Gastroesophageal sphincter (tissue), 4 donors: ENCODE data around the gene FAM120A. TPM values are rescaled to one million over a fixed set of nuclear protein-coding genes. Genes with fewer than 3 reads are reported as not detected.
A peak's percentile ranks its signal among the peaks of the same experiment; 100 is the strongest.

Experiments used
- ATAC-seq: fragments of 150-250 bp; one replicate; pipeline ENCODE4 v1.9.1; 2016; ENCODE audit warnings: mild to moderate bottlenecking, moderate library complexity
- H3K27ac ChIP-seq, 4 donors: fragments of 200-600 bp; sonication (generic) in 3 of 4; 1 replicate in 3 of 4; 2 replicates in 1 of 4; pipeline ENCODE4 v1.5.1; 2016 to 2019
- H3K27me3 ChIP-seq: fragments of 200-600 bp; sonication (generic); one replicate; pipeline ENCODE4 v1.5.1; 2019
- H3K36me3 ChIP-seq, 2 donors: fragments of 200-600 bp; sonication (generic); one replicate each; pipeline ENCODE4 v1.5.1; 2019; ENCODE audit warnings: control low read depth in 1 of 2
- H3K4me1 ChIP-seq, 3 donors: fragments of 200-600 bp; sonication (generic); 1 replicate in 2 of 3; 2 replicates in 1 of 3; pipeline ENCODE4 v1.5.1; 2016 to 2019; ENCODE audit warnings: control low read depth in 2 of 3
- H3K4me3 ChIP-seq, 2 donors: fragments of 200-600 bp; sonication (generic); one replicate each; pipeline ENCODE4 v1.5.1; 2019; ENCODE audit warnings: mild to moderate bottlenecking in 1 of 2, moderate library complexity in 1 of 2
- H3K9me3 ChIP-seq, 3 donors: fragments of 200-600 bp; sonication (generic); one replicate each; pipeline ENCODE4 v1.5.1; 2017 to 2019; ENCODE audit warnings: control low read depth in 2 of 3
- EP300 ChIP-seq: sonication (generic); formaldehyde crosslinking; IDR thresholded peaks from one replicate; pipeline ENCODE4 v1.6.1; 2017; ENCODE audit warnings: antibody characterized with exemption, mild to moderate bottlenecking
- POLR2A ChIP-seq, 2 donors: fragments of 450-650 bp; IDR thresholded peaks; one replicate each; pipeline ENCODE4 v1.6.1; 2017; ENCODE audit warnings: antibody characterized with exemption in 2 of 2, mild to moderate bottlenecking in 2 of 2, moderate library complexity in 1 of 2
- POLR2AphosphoS5 ChIP-seq: sonication (generic); formaldehyde crosslinking; IDR thresholded peaks from one replicate; pipeline ENCODE4 v1.6.1; 2017; ENCODE audit warnings: antibody characterized with exemption
- WGBS, 2 donors: methylation state at CpG; one replicate each; pipeline ENCODE4 v1.1.5; 2018; ENCODE audit warnings: low coverage in 1 of 2; 5-methylcytosine and 5-hydroxymethylcytosine counted together
- total RNA-seq, 4 donors: library from RNA; depleted of rRNA; stranded (reverse); fragments of >200 nt; gene quantifications; one replicate each; pipeline ENCODE4 v1.1.0, GENCODE V29; 2016
- TF ChIP-seq, protein P1 (sequence below), 4 experiments: fragments of 200-600 bp in 2 of 4; fragments of 450-650 bp in 2 of 4; sonication (generic) in 1 of 4; IDR thresholded peaks; one replicate each; pipeline ENCODE4 v1.5.1; 2017 to 2019; ENCODE audit warnings: antibody characterized with exemption in 4 of 4, mild to moderate bottlenecking in 2 of 4, moderate library complexity in 2 of 4

Gene FAM120A
- total RNA-seq, 4 donors from 2014 or later: 68.6 to 116 (median 75.7) TPM

DNA sequence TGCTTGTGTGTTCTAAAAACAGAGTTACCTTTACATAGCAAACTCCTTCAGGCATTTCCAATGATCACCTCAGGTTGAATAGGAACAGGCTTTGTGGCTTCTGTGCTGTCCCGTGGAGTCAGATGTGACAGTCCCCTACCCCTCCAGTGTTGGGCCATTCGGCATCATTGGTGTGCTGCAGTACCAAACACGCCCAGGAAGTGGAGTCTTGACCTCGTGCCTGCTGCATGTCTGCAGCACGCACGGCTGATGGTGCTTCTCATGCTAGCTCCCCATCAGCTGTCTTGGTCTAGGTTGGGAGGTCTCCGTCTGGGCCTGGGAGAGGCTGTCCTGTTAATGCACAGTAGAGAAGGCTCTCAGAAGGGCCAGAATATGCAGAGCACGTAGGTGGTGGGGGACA, 82.4 kb downstream of the FAM120A start:
- no peak overlapping the region for H3K4me3 ChIP-seq
- H3K27me3 ChIP-seq: no peaks in the 10 kb centered on the region
- peaks cover 0 to 83% of the 10 kb centered on the region in 2 donors for H3K36me3 ChIP-seq
- H3K4me1 ChIP-seq: no peaks in the 10 kb centered on the region
- TF ChIP-seq EP300 (no peak), POLR2AphosphoS5 (no peak)
- TF ChIP-seq, protein P1, sequence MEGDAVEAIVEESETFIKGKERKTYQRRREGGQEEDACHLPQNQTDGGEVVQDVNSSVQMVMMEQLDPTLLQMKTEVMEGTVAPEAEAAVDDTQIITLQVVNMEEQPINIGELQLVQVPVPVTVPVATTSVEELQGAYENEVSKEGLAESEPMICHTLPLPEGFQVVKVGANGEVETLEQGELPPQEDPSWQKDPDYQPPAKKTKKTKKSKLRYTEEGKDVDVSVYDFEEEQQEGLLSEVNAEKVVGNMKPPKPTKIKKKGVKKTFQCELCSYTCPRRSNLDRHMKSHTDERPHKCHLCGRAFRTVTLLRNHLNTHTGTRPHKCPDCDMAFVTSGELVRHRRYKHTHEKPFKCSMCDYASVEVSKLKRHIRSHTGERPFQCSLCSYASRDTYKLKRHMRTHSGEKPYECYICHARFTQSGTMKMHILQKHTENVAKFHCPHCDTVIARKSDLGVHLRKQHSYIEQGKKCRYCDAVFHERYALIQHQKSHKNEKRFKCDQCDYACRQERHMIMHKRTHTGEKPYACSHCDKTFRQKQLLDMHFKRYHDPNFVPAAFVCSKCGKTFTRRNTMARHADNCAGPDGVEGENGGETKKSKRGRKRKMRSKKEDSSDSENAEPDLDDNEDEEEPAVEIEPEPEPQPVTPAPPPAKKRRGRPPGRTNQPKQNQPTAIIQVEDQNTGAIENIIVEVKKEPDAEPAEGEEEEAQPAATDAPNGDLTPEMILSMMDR (IDR thresholded peaks at IDR 0.05): no peak
- WGBS, 2 donors: 80% methylated on average over 5 of the region's 8 CpGs; no CpG with 5 or more reads in 1 of the 2 donors
- no peaks in the 10 kb centered on the region for H3K9me3 ChIP-seq
- ATAC-seq: no peak
- no peak overlapping the region for H3K27ac ChIP-seq

DNA sequence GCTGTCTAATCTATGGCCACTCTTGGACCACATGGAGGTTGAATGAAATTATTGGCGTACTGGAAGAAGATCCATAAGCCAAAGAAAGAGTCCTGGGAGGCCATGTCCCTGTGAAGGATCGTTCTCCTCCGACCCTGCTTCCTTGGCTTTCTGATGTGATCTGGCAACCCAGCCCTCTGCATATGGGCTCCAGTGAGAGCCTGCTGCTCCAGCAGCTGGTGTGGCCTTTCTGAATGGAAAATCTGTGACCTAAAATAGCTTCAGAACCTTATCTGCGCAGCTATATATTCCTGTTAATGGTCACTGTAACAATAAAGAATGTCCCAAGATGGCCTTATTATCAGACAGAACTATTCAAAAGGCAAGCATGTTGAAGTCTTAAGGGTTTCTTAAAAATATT, 84.7 kb downstream of the FAM120A start:
- Histone ChIP-seq H3K27ac (no peak overlapping the region), H3K9me3 (no peaks in the 10 kb centered on the region), H3K27me3 (no peaks in the 10 kb centered on the region), H3K4me3 (no peak overlapping the region), H3K4me1 (peaks cover 0 to 10% (median under 1%) of the 10 kb centered on the region in 3 donors), H3K36me3 (peaks cover 0 to 67% of the 10 kb centered on the region in 2 donors)
- 100% methylated on average over 2 to 4 of the region's 4 CpGs for WGBS, 2 donors
- TF ChIP-seq POLR2A (IDR thresholded peaks at IDR 0.05) (no peak), EP300 (no peak), POLR2AphosphoS5 (no peak)
- TF ChIP-seq, protein P1 (IDR thresholded peaks at IDR 0.05): no peak
- no peak for ATAC-seq

DNA sequence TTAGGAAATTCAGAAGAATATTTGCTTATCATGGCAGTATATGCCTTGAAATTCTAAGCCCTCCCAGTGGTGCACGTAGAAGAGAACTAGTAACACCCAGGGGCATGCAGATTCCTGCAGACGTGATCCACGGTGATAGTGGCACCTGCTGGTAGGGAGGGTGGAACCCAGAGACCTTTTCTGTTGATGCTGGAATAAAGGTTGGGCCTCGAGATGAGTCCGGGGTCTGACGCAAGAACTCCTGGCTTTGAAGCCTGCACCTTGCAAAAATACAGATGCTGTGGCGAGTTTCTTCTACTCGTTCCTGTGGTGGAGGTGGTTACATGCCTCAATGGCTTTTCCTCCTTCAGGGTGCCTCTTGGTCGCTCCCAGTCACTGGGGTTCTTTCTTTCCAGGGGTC, 85.4 kb downstream of the FAM120A start:
- TF ChIP-seq EP300 (no peak), POLR2A (IDR thresholded peaks at IDR 0.05) (no peak), POLR2AphosphoS5 (no peak)
- TF ChIP-seq, protein P1 (IDR thresholded peaks at IDR 0.05): no peak
- 74 to 81% methylated on average over 6 to 8 of the region's 9 CpGs for WGBS, 2 donors
- no peak overlapping the region for H3K4me3 ChIP-seq
- H3K9me3 ChIP-seq: no peaks in the 10 kb centered on the region
- no peak for ATAC-seq
- no peaks in the 10 kb centered on the region for H3K27me3 ChIP-seq
- no peak overlapping the region for H3K27ac ChIP-seq
- peaks cover 0 to 60% of the 10 kb centered on the region in 2 donors for H3K36me3 ChIP-seq
- peaks cover 4 to 17% (median 7%) of the 10 kb centered on the region in 3 donors for H3K4me1 ChIP-seq

DNA sequence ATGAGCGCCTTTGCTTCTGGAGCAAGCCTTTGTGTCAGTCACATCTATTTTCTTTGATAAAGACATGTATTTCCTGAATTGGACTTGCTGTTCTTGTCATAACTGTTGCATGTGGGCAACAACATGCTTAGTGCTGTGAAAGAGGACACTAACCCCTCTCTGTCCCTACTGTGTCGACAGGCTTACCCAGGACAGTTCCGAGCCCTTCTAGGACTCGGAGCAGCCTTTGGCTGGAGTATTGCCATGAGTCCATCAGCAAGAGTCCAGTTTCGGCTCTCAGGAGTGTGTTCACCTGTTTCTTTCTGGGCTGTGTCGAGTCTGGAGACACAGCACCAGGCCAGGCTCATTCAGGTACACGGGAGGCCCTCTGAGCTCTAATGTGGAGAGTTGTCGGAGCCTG, 88.8 kb downstream of the FAM120A start:
- no peak for ATAC-seq
- Histone ChIP-seq H3K9me3 (no peaks in the 10 kb centered on the region), H3K4me1 (peaks cover 7 to 27% (median 10%) of the 10 kb centered on the region in 3 donors), H3K36me3 (peaks cover 0 to 53% of the 10 kb centered on the region in 2 donors), H3K27me3 (no peaks in the 10 kb centered on the region), H3K27ac (no peak overlapping the region), H3K4me3 (no peak overlapping the region)
- TF ChIP-seq POLR2A (IDR thresholded peaks at IDR 0.05) (no peak), EP300 (no peak), POLR2AphosphoS5 (no peak)
- TF ChIP-seq, protein P1 (IDR thresholded peaks at IDR 0.05): no peak
- WGBS, 2 donors: 90 to 100% methylated on average over 1 to 2 of the region's 8 CpGs

DNA sequence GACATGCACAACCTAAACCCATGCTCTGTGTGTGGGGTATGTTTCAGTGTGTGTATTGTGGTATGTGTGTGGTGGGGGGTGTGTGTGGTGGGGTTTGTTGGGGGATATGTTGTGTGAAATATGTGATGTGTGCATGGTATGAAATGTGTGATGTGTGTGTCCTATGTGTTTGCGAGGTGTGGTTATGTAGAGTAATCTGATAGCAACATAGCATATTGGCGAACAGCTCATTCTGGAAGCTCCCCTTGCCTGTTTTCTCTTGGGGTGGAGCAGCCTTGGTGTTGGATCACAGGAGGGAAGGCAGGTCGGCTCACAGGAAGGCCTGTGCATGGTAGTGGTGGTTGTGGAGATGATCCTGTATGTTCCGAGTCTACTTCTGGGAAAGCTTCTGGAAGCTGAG, 89.5 kb downstream of the FAM120A start:
- WGBS, 2 donors: 84 to 88% methylated on average over 3 to 4 of the region's 4 CpGs
- Histone ChIP-seq H3K9me3 (no peaks in the 10 kb centered on the region), H3K27me3 (no peaks in the 10 kb centered on the region), H3K4me3 (no peak overlapping the region), H3K4me1 (peaks cover 7 to 27% (median 10%) of the 10 kb centered on the region in 3 donors), H3K36me3 (peaks cover 0 to 49% of the 10 kb centered on the region in 2 donors), H3K27ac (peak overlapping the region in 1 of 4 donors; percentile 19)
- ATAC-seq: no peak
- no peak for TF ChIP-seq POLR2AphosphoS5
- TF ChIP-seq, protein P1 (IDR thresholded peaks at IDR 0.05): no peak
- no peak for TF ChIP-seq EP300
- TF ChIP-seq POLR2A (IDR thresholded peaks at IDR 0.05): no peak
